ENCODE results near the gene FAM240A.
"Not testable (repeated sequence)": the region's sequence is repeated elsewhere in the genome, so short reads cannot be mapped to it uniquely, and the experiment has no call there.

Gene FAM240A

DNA sequence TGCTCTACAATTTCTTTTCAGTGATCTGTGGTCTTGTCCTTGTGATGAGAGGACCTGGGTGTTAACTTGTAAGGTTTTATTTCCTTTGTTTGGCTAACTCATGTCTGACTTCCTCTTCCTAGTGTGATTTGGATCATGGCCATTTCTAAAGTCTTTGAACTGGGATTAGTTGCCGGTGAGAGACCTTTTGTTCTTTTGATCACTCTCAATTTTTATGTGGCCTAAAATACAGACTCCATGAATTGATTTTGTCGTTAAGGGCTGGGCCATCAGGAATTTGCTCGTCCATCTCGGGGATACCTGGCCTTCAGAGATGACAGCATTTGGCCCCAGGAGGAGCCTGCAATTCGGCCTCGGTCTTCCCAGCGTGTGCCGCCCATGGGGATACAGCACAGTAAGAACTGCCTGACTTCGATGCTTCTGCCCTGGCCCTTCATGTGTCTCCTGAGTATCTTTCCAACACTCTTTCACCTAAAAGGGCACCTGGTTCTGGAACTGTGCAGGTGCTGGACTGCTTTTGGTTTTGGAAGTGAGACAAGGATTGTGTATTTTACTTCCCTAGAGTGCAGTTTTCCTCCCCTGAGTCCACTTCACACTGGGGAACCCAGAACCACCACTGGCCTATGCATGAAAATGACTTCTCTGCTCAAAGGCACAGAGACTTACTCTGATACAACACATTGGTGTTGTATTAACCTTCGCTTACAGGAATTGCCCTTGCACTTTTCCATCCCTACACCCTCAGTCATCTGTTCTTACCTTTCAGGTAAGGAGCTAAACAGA, 33.2 kb upstream of the FAM240A start:
- DNase-seq (ENCODE audit: low read depth): no peak
- H3K4me3 ChIP-seq (ENCODE audit: control insufficient read depth, low read depth, low read length): no peak overlapping the region
- TF ChIP-seq, protein P1, sequence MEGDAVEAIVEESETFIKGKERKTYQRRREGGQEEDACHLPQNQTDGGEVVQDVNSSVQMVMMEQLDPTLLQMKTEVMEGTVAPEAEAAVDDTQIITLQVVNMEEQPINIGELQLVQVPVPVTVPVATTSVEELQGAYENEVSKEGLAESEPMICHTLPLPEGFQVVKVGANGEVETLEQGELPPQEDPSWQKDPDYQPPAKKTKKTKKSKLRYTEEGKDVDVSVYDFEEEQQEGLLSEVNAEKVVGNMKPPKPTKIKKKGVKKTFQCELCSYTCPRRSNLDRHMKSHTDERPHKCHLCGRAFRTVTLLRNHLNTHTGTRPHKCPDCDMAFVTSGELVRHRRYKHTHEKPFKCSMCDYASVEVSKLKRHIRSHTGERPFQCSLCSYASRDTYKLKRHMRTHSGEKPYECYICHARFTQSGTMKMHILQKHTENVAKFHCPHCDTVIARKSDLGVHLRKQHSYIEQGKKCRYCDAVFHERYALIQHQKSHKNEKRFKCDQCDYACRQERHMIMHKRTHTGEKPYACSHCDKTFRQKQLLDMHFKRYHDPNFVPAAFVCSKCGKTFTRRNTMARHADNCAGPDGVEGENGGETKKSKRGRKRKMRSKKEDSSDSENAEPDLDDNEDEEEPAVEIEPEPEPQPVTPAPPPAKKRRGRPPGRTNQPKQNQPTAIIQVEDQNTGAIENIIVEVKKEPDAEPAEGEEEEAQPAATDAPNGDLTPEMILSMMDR (conservative IDR thresholded peaks at IDR 0.05; ENCODE audit: control insufficient read depth, insufficient read depth, low read depth, low read length): no peak

DNA sequence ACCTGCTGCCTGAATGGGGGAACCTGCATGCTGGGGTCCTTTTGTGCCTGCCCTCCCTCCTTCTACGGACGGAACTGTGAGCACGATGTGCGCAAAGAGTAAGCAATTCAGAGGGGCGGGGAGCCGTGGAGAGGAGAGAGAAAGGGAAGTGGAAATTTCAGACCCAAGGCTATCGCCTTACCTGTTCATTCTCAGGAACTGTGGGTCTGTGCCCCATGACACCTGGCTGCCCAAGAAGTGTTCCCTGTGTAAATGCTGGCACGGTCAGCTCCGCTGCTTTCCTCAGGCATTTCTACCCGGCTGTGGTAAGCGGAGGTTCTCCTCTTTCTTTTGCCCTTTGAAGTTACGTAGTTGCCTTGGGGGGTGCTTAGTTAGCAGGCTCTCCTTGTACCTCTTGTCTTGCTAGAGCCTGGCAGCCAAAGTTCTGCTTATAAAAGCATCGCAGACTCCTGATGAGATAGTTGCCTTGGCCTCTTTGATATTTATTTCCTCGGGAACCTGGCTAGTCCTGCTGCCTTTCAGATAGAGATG, 32.5 kb upstream of the FAM240A start:
- H3K4me3 ChIP-seq (ENCODE audit: control insufficient read depth, low read depth, low read length): no peak overlapping the region
- TF ChIP-seq, protein P1 (conservative IDR thresholded peaks at IDR 0.05; ENCODE audit: control insufficient read depth, insufficient read depth, low read depth, low read length): no peak
- no peak for DNase-seq (ENCODE audit: low read depth)

DNA sequence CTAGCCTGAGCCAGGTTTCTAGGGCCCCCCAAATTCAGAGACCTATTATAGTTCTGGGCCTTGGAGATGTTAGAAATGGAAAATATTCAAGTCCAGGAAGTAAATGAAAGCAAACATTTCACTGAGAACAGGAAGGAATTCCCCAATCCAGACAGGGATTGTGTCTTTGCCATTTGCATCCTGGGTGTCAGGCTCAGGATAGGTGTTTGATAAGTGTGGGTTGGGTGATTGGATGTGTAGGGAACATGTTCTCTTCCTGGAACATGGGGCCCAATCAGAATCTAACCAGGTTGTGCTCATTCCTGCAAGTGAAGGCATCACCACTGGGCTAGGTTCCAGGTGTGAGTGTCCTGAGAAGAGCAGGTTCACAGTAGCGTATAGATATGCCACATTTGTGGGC, 31.6 kb upstream of the FAM240A start:
- TF ChIP-seq, protein P1 (conservative IDR thresholded peaks at IDR 0.05; ENCODE audit: control insufficient read depth, insufficient read depth, low read depth, low read length): no peak
- no peak overlapping the region for H3K4me3 ChIP-seq (ENCODE audit: control insufficient read depth, low read depth, low read length)
- DNase-seq (ENCODE audit: low read depth): no peak

- no peak overlapping the region for H3K4me3 ChIP-seq (ENCODE audit: control insufficient read depth, low read depth, low read length)
- TF ChIP-seq, protein P1 (conservative IDR thresholded peaks at IDR 0.05; ENCODE audit: control insufficient read depth, insufficient read depth, low read depth, low read length): no peak
- DNase-seq (ENCODE audit: low read depth): no peak
These were observed 27.5 kb upstream of the FAM240A start for GRCh38 chr3:46584598-46585467.

- H3K4me3 ChIP-seq (ENCODE audit: control insufficient read depth, low read depth, low read length): no peak overlapping the region
- DNase-seq (ENCODE audit: low read depth): no peak
- TF ChIP-seq, protein P1 (conservative IDR thresholded peaks at IDR 0.05; ENCODE audit: control insufficient read depth, insufficient read depth, low read depth, low read length): no peak
These were observed 26.3 kb upstream of the FAM240A start for GRCh38 chr3:46585799-46586693.

DNA sequence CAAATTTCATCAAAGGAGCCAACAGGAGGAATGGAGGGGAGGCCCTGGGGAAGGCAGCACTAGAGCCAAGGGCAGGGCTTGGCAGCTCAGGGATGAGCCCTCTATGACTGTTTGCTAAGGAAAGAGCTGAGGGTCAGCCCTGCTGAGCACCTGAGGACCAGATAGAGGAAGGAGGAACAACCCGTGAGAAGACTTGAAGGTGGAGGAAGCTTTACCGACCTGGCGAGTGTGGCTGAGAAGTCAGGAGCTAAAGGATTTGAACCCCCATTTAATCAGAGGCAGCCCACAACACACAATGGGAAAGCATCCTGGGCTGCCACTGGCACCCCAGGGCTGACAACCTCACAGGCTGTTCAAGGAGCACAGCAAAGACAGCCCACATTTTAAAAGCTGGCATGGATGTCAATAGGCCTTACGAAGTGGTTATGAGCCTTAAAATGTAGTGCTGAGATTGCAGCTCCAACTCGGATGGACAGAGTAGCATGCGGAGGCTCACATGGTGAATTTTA, 25.5 kb upstream of the FAM240A start:
- TF ChIP-seq, protein P1 (conservative IDR thresholded peaks at IDR 0.05; ENCODE audit: control insufficient read depth, insufficient read depth, low read depth, low read length): no peak
- H3K4me3 ChIP-seq (ENCODE audit: control insufficient read depth, low read depth, low read length): no peak overlapping the region
- no peak for DNase-seq (ENCODE audit: low read depth)

GRCh38 chr3:46587268-46587667, 25.1 kb upstream of the FAM240A start:
- not testable (repeated sequence) for H3K4me3 ChIP-seq (ENCODE audit: control insufficient read depth, low read depth, low read length)

More at GRCh38 chr3:46587268-46587667, 25.1 kb upstream of the FAM240A start:
- not testable (repeated sequence) for DNase-seq (ENCODE audit: low read depth)
